ENCODE measurements around the gene PBLD. TPM values are rescaled to one million over a fixed set of nuclear protein-coding genes. Genes with fewer than 3 reads are reported as not detected.

Gene PBLD
- total and polyA plus RNA-seq, 9 of the 15 experiments (the other 6 are each of a cell fraction or from before 2014, with no cell fraction given), result 1.2 to 4.3 (median 2.5) TPM

DNA sequence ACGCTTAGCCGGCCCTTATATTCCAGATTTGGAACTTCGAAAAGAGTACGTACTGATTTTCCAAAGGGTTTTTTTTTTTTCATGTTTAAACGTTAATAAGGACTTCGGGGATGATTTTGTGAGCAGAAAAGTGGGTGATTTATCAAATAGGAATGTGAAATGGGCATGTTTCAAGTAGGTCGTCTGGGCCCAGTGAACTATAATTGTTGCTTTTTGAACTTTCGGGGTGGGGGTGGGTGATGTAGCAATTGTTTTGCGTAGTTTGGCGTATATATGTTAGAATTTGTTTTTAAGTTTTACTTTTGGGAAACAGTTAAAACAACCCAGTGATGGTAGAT is 299 bp upstream of the PBLD start:
- DNase-seq (ENCODE audit: extremely low read depth in 1 of 4, low spot score in 3 of 4), result no peak
- H3K79me2 ChIP-seq (ENCODE audit: control insufficient read depth, insufficient read depth, low read length), result peaks cover 72% of the 10 kb centered on the region
- in situ Hi-C loops (cut with MboI) (no loop called here), intact Hi-C loops (cut with micrococcal nuclease) (loop anchor here (10.0 kb wide), 1 partner anchor 538 kb away; no protein-coding TSS in a partner anchor)
- peaks cover 16 to 27% of the 10 kb centered on the region in 2 experiments; a peak in 4 of 5 replicates for H3K4me1 ChIP-seq (replicated peaks in 1 of 2; ENCODE audit: control insufficient read depth in 2 of 2, insufficient read depth in 2 of 2, low read length in 2 of 2)
- peak overlapping the region; percentile 66 for H3K4me3 ChIP-seq
- peak overlapping the region; percentile 92 for H3K4me2 ChIP-seq (ENCODE audit: insufficient read depth, low read length)
- H3K9ac ChIP-seq (ENCODE audit: insufficient read depth in 1 of 2, low read depth in 2 of 2, low read length in 2 of 2), result peak overlapping the region; percentile 98 to 100
- POLR2A ChIA-PET, result interaction anchor here (0.6 to 5.4 kb wide), 28 partner anchors 8 to 654 kb away, joined by 3 to 104 read pairs (median 4); partner anchors contain the start of gene SIRT1
- peaks cover 31% of the 10 kb centered on the region for H4K20me1 ChIP-seq (replicated peaks; ENCODE audit: control insufficient read depth, insufficient read depth, low read length)
- no peak for ATAC-seq
- WGBS (ENCODE audit: insufficient coverage, low coverage, missing lambda C conversion rate), result 0% methylated on average over 10 of the region's 10 CpGs
- peaks cover 50% of the 10 kb centered on the region for H3K36me3 ChIP-seq (ENCODE audit: control insufficient read depth, insufficient read depth, low read length)
- no peaks in the 10 kb centered on the region for H3K9me3 ChIP-seq (replicated peaks; ENCODE audit: control insufficient read depth, insufficient read depth, low read depth, low read length)
- CTCF ChIA-PET (ENCODE audit: low intra/inter-chr PET ratio), result interaction anchor here (0.6 kb wide), 1 partner anchor 120 kb away, joined by 3 read pairs; no protein-coding TSS in a partner anchor
- peaks cover 7% of the 10 kb centered on the region for H3K9me1 ChIP-seq (ENCODE audit: control insufficient read depth, insufficient read depth, low read length)
- peak overlapping the region; percentile 98 for H3K27ac ChIP-seq (ENCODE audit: extremely low read depth, low read depth, low read length)
- no peak for FAIRE-seq
- H2AFZ ChIP-seq (ENCODE audit: low read depth, low read length), result no peak overlapping the region
- H3K27me3 ChIP-seq (ENCODE audit: control insufficient read depth in 2 of 2, insufficient read depth in 2 of 2, low read length in 2 of 2), result no peaks in the 10 kb centered on the region
- BruUV-seq (replicated peaks), result no TSS peak
- TF ChIP-seq FOXP1 (CRISPR knock-in tag; IDR thresholded peaks at IDR 0.05) (no peak), CEBPG (CRISPR knock-in tag; IDR thresholded peaks at IDR 0.05) (no peak), CEBPG (tag; conservative IDR thresholded peaks at IDR 0.05 in 1 of 2, IDR thresholded peaks at IDR 0.05 in 1 of 2) (0 out of 4 replicates have a peak, but pooled peaks of 1 of the 2 experiments have one; percentile 32), ZNF263 (CRISPR knock-in tag; IDR thresholded peaks at IDR 0.05; ENCODE audit: borderline replicate concordance) (no peak), ZBTB11 (CRISPR knock-in tag; IDR thresholded peaks at IDR 0.05) (0 out of 6 replicates have a peak, but pooled peaks of 1 of the 3 experiments have one; percentile 10), NR2C2 (CRISPR knock-in tag; IDR thresholded peaks at IDR 0.05) (no peak), NR2C2 (tag; IDR thresholded peaks at IDR 0.05) (peak; percentile 48; the same call in 1 of the 2 replicates), SREBF1 (IDR thresholded peaks at IDR 0.05; ENCODE audit: borderline replicate concordance, low read depth, low read length) (no peak), ZNF77 (CRISPR knock-in tag; IDR thresholded peaks at IDR 0.05) (no peak), ZNF644 (tag; IDR thresholded peaks at IDR 0.05; ENCODE audit: low read depth) (no peak), DPF2 (IDR thresholded peaks at IDR 0.05) (peak; percentile 44; the same call in 1 of the 2 replicates), FOXM1 (IDR thresholded peaks at IDR 0.05; ENCODE audit: low read depth) (peak; percentile 2; the same call in 1 of the 2 replicates), FOXM1 (CRISPR knock-in tag; IDR thresholded peaks at IDR 0.05; ENCODE audit: low read depth) (no peak), GABPA (tag; conservative IDR thresholded peaks at IDR 0.05; ENCODE audit: low read depth) (no peak), POLR3A (IDR thresholded peaks at IDR 0.05; ENCODE audit: borderline replicate concordance, extremely low read depth, insufficient read depth, insufficient read length) (no peak), SIN3A (IDR thresholded peaks at IDR 0.05; ENCODE audit: borderline replicate concordance in 2 of 2, control insufficient read depth in 1 of 2, low read depth in 2 of 2, low read length in 2 of 2) (0 out of 4 replicates have a peak, but pooled peaks of 1 of the 2 experiments have one; percentile 4)
- TF ChIP-seq, protein P1, sequence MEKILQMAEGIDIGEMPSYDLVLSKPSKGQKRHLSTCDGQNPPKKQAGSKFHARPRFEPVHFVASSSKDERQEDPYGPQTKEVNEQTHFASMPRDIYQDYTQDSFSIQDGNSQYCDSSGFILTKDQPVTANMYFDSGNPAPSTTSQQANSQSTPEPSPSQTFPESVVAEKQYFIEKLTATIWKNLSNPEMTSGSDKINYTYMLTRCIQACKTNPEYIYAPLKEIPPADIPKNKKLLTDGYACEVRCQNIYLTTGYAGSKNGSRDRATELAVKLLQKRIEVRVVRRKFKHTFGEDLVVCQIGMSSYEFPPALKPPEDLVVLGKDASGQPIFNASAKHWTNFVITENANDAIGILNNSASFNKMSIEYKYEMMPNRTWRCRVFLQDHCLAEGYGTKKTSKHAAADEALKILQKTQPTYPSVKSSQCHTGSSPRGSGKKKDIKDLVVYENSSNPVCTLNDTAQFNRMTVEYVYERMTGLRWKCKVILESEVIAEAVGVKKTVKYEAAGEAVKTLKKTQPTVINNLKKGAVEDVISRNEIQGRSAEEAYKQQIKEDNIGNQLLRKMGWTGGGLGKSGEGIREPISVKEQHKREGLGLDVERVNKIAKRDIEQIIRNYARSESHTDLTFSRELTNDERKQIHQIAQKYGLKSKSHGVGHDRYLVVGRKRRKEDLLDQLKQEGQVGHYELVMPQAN (IDR thresholded peaks at IDR 0.05; ENCODE audit: borderline replicate concordance), result 0 out of 2 replicates have a peak, but pooled peaks have one; percentile 1
